ENCODE results near the gene MAP4K5.

DNA sequence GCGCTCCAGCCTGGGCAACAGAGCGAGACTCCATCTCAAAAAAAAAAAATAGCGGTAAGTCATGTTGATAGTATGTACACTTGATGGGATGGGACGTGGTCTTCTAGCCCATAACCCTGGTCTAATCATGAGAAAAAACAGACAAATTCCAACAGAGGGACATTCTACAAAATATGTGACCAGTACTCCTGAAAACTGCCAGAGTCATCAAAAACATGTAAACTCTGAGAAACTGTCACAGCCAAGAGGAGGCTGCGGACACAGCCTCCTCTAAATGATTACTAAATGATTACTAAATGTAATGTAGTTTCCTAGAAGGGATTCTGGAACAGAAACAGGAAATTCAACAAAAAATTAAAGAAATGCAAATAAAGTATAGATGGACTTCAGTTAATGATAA, 156.6 kb downstream of the MAP4K5 start:
- no peak for TF ChIP-seq RAD21 (IDR thresholded peaks at IDR 0.05; ENCODE audit: low read length)
- TF ChIP-seq, protein P1, sequence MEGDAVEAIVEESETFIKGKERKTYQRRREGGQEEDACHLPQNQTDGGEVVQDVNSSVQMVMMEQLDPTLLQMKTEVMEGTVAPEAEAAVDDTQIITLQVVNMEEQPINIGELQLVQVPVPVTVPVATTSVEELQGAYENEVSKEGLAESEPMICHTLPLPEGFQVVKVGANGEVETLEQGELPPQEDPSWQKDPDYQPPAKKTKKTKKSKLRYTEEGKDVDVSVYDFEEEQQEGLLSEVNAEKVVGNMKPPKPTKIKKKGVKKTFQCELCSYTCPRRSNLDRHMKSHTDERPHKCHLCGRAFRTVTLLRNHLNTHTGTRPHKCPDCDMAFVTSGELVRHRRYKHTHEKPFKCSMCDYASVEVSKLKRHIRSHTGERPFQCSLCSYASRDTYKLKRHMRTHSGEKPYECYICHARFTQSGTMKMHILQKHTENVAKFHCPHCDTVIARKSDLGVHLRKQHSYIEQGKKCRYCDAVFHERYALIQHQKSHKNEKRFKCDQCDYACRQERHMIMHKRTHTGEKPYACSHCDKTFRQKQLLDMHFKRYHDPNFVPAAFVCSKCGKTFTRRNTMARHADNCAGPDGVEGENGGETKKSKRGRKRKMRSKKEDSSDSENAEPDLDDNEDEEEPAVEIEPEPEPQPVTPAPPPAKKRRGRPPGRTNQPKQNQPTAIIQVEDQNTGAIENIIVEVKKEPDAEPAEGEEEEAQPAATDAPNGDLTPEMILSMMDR (conservative IDR thresholded peaks at IDR 0.05; ENCODE audit: low read depth, low read length) = no peak
- no peak for TF ChIP-seq POLR2A (IDR thresholded peaks at IDR 0.05; ENCODE audit: low read depth, low read length)

Measured in IMR-90 (cell line).